Measurements from ENCODE around the gene MYORG.

DNA sequence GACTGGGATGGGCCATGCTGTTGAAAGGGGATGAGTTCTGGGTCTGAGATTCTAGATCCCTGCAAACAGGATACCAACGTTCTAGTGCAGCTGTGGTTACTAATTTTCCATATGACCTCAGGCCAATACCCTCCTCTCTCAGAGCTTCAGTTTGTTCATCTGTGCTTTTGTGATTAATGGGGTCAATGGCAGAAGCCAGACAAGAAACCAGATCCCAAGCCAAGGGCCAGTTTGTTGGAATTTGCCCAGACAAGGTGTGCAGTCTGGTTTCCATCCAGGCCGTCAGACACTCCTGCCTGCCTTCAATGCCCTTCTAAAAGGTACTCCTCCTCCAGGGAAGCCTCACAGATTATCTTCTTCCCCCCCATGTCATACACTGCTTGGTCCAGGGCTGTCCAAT lies 11.4 kb downstream of the MYORG start:
- TF ChIP-seq, protein P1, sequence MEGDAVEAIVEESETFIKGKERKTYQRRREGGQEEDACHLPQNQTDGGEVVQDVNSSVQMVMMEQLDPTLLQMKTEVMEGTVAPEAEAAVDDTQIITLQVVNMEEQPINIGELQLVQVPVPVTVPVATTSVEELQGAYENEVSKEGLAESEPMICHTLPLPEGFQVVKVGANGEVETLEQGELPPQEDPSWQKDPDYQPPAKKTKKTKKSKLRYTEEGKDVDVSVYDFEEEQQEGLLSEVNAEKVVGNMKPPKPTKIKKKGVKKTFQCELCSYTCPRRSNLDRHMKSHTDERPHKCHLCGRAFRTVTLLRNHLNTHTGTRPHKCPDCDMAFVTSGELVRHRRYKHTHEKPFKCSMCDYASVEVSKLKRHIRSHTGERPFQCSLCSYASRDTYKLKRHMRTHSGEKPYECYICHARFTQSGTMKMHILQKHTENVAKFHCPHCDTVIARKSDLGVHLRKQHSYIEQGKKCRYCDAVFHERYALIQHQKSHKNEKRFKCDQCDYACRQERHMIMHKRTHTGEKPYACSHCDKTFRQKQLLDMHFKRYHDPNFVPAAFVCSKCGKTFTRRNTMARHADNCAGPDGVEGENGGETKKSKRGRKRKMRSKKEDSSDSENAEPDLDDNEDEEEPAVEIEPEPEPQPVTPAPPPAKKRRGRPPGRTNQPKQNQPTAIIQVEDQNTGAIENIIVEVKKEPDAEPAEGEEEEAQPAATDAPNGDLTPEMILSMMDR (IDR thresholded peaks at IDR 0.05): no peak
- TF ChIP-seq POLR2AphosphoS5 (IDR thresholded peaks at IDR 0.05; ENCODE audit: insufficient read depth in 1 of 2, low read depth in 1 of 2) (no peak), POLR2A (IDR thresholded peaks at IDR 0.05) (no peak)

Measured in vagina (tissue), 2 donors.